GM08714 (cell line): Measurements from ENCODE around the gene SUPT3H.

Source experiments
- H3K4me3 ChIP-seq: fragments of 200-500 bp; sonication (Bioruptor generic); 2 replicates; pipeline ENCODE4 v1.5.1; 2014; ENCODE audit warnings: mild to moderate bottlenecking, low read length, inconsistent platforms
- ZNF274 ChIP-seq: IDR thresholded peaks from 2 replicates; pipeline ENCODE4 v1.6.1; 2012; ENCODE audit warnings: mild to moderate bottlenecking, low read depth, low read length

SUPT3H gene

DNA sequence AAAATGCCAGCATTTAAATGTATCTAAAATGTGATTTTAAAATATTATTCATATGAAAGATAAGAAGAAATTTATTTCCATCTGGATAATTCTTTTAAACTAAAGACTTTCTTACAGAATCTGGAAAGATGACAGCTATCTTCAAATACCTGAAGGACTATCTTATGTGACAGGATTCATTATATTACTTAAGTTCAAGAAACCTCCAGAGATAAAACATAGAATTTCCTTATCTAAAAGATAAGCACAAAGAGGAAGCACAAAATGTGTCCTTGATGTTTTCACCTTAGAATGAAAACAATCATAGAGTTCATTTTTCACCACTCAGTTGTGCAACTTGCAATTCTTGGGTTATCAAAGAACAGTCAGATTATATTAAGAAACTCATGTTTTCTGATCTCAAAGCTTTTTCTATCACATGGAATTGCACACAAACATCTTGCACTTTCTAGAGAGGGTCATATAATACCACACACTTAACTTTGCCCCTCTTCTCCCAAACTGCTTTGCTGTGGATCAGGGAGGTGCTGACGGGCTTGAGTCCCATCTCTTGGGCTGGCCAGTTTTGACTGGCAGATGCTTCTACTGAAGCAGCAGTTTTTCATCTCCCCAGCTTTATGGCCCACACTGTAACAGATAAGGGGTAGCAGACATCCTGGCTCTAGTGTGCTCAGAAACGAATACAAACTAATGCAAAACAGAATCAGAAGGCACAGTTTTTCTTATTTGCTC lies 522.9 kb downstream of the SUPT3H start:
- H3K4me3 ChIP-seq: no peak overlapping the region
- TF ChIP-seq ZNF274: no peak

DNA sequence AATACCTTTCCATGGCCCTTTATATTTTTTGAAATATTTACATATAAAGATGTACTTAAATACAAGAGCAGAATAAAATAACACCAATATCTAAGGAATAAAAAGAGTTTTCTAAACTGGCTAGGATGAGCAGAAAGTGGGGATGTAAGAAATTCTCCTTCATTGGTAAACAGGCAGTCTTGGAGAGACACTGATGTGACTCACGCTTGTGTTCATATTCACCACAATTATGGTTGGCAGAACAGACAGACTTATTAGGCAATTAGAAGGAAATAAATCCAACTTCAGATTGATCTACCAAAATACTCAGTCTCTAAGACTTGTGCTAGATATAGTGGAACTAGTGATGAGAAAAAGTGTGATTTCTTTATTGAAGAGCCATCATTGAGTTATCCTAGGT lies 526.6 kb downstream of the SUPT3H start:
- H3K4me3 ChIP-seq: no peak overlapping the region
- TF ChIP-seq ZNF274: no peak

DNA sequence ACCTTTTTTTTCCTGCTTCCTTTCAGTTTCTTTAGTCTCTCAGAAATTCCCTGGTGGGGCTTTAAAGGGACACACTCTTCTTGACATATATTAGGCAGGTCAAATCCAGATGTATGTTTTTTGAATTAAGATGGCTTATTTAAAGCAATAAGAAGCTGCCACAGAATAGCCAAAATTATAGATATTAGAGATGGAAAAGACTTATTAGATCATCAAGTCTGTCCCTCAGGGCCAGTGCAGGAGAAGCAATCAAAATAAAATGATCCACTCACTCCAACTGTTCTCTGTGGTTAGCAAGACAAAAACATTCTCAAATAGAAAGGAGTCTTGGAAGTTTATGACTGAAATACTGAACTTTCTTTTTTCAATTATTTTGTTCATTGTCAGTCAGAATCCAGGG lies 527.4 kb downstream of the SUPT3H start:
- TF ChIP-seq ZNF274: no peak
- H3K4me3 ChIP-seq: no peak overlapping the region

DNA sequence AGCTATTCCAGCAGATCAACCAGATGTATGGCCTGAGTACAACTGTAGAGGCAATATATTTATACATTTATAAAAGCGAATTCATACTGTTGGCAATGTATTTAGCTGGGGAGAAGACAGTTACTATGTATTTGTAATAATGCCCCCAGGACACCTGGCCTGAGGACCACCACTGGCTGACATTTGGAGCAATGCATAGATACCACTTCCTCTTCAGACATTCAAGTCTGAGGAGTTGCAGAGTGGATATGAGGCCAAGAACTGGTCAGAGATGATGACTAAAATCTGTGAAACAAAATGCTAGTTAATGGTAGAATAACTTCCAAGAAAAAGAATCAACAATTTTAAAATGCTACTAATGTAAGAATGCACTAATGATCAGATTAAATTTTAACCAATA lies 527.9 kb downstream of the SUPT3H start:
- H3K4me3 ChIP-seq: no peak overlapping the region
- TF ChIP-seq ZNF274: no peak

DNA sequence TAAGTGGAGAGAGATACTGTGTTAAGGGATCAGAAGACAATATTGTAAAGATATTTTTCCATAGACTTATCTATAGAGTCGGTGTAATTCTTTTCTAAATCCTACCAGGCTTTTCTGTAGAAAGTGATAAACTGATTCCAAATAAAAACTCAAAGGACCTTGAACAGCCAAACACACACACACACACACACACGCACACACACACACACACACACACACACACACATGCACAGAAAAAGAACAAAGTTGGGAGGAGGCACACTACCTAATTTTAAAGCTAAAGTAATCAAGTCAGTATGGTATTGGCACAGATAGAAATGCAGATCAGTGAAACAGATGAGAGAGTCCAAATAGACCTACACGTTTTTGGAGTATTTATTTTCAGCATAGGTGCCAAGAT lies 534.0 kb downstream of the SUPT3H start:
- H3K4me3 ChIP-seq: no peak overlapping the region
- no peak for TF ChIP-seq ZNF274

DNA sequence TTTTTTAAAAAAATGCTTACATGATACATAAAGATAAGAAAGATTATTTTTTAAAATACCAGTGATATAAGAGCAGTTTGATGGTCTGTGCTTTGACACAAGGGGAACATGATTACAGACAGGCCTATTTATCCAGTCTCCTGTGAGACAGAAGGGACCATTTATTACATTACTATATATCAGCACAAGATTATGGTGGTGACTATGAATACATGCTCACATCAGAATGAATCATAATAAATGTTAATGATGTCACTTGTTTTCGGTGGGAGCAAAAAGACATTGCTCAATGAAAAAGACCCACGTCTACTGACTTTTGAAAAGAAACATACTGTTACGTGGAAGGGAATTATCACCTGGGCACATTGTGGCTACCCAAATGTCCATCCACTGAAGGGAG lies 535.1 kb downstream of the SUPT3H start:
- TF ChIP-seq ZNF274: no peak
- no peak overlapping the region for H3K4me3 ChIP-seq

DNA sequence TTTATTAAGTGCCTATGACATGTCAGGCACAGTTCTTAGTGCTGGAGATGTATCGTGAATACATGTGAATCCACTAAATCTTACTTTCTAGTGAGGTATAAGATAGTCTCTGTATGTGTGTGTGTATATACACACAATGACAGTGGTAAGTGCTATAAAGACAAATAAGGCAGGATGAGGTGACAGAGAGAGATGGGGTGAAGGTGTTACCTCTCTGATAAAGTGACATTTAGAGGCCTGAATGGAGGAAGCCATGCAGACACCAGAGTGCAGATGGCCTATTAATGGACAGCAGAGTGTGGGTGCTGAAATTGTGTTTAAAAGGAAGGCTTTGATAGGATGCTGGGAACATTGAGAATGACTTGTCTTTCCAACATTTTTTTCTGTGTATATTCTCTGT lies 535.9 kb downstream of the SUPT3H start:
- H3K4me3 ChIP-seq: no peak overlapping the region
- TF ChIP-seq ZNF274: no peak

DNA sequence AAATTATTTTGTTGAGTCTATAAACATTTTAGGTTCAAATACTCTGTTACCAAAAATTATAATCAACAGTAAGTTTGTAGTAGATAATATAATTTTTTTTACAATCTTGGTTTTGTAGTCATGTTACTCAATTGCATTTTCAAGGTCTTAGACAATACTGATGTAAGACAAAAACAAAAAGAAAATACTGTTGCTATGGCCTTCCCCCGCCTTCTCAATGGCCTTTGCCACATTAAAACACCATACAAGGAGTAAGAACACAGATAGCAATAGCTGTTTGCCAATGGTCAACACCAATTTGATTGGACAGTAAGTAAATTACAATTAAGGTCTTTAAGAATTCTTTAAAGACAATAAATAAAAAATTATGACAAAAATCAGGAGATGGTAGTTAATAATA lies 540.0 kb downstream of the SUPT3H start:
- H3K4me3 ChIP-seq: no peak overlapping the region
- TF ChIP-seq ZNF274: no peak

DNA sequence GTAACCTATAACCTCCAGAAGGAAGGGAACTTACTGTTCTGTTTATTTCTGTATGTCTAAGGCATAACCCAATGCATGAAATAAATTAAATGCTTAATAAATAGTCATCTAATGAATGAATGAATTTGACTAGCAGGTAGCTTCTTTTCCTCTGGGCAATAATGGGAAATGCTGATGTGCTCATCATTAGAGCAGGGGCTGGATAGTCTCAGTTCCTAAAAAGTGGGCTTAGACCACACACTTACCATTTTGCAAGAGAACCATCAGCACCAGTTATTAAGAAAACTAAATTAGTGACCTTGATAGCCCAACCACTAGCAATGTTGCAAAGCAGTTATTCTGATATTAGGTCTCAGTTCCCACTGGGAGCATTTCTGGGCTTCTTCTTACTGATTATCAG lies 540.5 kb downstream of the SUPT3H start:
- H3K4me3 ChIP-seq: no peak overlapping the region
- TF ChIP-seq ZNF274: no peak

DNA sequence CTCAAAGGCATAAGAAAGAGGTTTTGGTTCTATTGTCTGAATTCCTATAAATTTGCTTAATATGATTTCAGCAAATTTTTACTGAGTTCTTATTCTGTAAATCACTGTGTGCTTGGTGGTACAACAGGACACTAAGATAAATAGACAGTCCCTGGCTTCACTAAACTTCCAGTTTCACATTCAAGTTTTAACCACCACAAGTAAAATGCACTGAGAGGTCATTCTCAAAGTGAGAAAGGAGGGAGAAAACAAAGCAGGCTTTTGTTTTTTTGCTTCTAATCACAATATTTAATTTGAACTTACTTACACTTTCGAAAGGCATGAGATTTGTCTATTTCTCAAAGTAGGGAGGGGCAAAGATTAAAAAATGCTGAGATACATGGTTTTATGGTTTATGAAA lies 544.5 kb downstream of the SUPT3H start:
- no peak for TF ChIP-seq ZNF274
- no peak overlapping the region for H3K4me3 ChIP-seq

DNA sequence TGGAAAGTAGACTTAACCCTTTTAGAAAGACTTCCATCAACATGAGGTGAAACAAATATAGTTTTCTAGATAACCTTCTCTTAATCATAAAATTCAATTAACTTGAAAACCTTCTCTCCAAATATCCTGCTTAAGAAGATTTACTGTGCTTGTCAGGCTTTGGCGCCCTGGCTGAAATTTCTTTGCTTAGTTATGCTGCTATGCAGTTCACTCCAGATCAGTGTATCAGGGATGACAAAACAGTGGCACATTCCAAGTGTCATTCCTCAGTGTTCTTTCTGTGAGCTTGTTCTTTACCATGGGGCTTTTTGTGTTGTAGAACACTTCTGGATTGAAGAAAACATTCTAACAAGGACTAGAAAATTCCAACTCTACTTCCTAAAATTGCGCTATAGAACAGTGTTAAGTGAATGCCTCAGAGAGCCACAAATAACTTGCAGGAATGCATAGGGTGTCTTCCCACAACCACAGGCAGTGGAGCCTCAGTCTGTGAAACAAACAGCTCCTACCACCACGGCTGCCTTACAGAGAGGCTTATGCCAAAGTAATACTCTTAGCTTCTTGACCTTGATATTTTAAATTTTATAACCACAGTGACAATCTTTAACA lies 546.6 kb downstream of the SUPT3H start:
- H3K4me3 ChIP-seq: no peak overlapping the region
- no peak for TF ChIP-seq ZNF274

DNA sequence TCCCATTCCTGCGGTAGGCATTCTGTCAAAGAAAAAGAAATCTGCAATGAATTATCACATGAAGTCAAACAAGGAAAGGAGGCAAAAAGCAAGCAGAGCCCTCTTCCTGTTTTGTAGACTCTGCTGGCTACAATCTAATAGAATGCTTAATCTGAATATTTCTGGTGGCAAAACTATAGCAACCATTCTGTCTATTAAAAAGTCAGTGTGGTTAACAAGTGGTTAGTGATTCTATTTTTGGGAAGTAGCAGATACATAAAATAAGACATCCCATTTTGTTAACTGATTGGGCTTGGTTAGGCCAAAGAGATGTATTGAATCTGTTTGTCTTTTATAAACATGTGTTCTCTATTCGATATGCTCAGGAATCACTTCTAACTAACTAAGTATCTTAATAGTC lies 547.9 kb downstream of the SUPT3H start:
- TF ChIP-seq ZNF274: no peak
- H3K4me3 ChIP-seq: no peak overlapping the region

DNA sequence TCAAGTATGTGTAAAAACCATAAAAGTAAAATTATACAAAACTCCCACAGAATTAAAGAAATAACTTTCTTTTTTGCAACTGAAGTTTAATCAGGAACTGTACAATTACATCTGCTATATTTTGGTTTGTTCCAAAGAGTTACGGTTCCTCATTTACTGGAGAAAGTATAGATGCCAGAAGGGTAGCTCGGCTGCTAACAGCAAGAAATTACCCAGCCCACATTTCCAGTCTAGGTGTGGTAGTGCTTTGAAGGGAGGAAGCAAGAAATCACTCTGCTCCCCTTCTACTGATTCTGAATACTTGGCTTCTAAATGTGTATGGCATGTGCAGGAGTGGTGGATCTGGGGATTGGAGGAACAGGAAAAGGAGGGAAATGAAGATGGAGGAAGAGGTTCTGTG lies 549.0 kb downstream of the SUPT3H start:
- TF ChIP-seq ZNF274: no peak
- no peak overlapping the region for H3K4me3 ChIP-seq

DNA sequence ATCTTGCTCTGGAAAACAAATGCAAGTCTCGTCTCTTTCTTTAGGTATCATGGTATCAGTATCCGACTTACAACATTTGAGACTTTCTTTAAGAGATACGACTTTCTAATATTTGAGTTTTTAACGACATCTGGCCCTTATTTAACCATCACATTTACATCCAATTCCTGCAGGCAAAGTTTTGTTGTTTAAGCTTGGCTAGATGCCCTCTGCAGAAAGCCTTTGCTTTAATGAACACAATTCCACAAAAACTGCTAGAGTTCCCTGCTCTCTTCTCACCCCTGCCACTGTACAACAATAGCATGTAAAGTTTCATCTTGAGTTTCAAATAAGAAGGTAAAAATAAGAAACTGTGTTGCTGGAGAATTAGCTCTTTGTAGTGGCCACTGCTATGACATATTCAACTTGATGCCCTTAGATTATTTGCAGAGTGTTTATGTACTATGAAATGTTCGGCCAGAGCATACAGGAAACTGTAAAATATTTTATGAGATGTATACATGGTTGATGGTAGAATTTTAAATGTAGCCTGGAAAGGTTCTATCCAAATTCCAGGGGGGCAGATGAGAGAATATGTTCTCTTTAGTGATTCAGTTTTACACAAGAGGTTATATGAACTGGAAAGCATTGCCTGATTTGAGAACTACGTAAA lies 551.6 kb downstream of the SUPT3H start:
- no peak for TF ChIP-seq ZNF274

DNA sequence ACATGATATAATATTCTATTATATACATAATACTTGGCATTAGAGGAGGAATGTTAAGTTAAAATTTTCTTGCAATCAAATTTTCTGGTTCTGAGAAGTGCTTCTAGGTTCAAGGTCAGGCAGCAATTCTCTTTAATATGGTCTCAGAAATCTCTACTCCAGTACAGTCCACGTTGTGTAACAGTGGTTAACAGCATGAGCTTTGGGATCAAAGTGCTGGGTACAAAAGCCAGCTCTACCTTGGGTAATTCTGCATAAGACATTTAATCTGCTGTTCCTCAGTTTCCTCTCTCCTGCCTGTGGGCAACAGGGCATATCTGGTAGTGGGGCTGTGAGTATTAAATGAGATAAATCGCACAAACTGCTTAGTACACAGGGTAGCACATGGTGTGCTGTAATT lies 552.5 kb downstream of the SUPT3H start:
- TF ChIP-seq ZNF274: no peak
- H3K4me3 ChIP-seq: no peak overlapping the region

More for the DNA sequence above, 551.6 kb downstream of the SUPT3H start:
- H3K4me3 ChIP-seq: no peak overlapping the region
